Astrocyte (in vitro differentiated cells and primary cell): Measurements from ENCODE around the gene ZNF189. TPM values are rescaled to one million over a fixed set of nuclear protein-coding genes. Genes with fewer than 3 reads are reported as not detected.

ENCODE experiments used
- total RNA-seq: library from RNA; stranded (reverse); gene quantifications from 2 replicates; pipeline ENCODE4 v1.2.1, GENCODE V29; 2021

Gene ZNF189
- total RNA-seq, 1 donor from 2014 or later: 16.8 TPM

Other genes with a start within 250 kb of the ZNF189 start
- gene BAAT, start 13.8 kb upstream of the ZNF189 start, total RNA-seq: 8.9 and 9.5 TPM in 2 replicates
- 10.7 and 11.9 TPM in 2 replicates for gene MRPL50, start 233 bp upstream of the ZNF189 start, total RNA-seq
- not detected in 2 replicates for gene ALDOB, start 36.9 kb downstream of the ZNF189 start, total RNA-seq
- 42.8 and 50.5 TPM in 2 replicates for gene RNF20, start 135.0 kb downstream of the ZNF189 start, total RNA-seq
- gene PPP3R2, start 196.1 kb downstream of the ZNF189 start, total RNA-seq: not detected in 2 replicates